Measurements from ENCODE around the gene DOLPP1.
"Not testable (repeated sequence)": the region's sequence is repeated elsewhere in the genome, so short reads cannot be mapped to it uniquely, and the experiment has no call there.

Gene DOLPP1

DNA sequence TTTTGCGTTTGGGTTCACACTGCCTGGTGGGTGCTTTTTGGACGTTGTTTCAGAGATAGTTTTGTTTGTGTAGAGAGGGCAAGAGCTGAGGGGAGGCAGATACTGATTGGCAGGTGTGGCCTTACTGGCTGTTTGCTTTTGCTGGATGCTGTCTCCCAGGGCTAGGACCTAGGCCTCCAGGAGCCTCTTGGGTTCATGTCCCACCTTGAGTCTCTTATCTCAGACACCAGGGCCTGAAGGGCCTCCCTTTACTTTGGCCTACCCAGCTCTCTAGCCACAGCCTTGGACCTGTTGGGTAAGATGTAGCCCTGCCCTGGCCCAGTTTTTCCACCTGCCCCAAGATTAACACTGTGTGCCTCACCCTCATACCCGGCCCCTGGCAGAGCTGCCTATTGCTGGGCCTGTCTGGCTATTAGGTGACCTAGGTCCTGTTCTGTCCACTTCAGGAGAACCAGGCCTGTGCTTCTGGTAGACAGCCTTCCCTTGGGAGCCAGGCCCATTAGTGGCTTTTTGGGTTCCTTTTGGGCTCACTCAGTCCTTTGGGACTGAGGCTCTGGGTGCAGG is 43.7 kb downstream of the DOLPP1 start:
- TF ChIP-seq, protein P1, sequence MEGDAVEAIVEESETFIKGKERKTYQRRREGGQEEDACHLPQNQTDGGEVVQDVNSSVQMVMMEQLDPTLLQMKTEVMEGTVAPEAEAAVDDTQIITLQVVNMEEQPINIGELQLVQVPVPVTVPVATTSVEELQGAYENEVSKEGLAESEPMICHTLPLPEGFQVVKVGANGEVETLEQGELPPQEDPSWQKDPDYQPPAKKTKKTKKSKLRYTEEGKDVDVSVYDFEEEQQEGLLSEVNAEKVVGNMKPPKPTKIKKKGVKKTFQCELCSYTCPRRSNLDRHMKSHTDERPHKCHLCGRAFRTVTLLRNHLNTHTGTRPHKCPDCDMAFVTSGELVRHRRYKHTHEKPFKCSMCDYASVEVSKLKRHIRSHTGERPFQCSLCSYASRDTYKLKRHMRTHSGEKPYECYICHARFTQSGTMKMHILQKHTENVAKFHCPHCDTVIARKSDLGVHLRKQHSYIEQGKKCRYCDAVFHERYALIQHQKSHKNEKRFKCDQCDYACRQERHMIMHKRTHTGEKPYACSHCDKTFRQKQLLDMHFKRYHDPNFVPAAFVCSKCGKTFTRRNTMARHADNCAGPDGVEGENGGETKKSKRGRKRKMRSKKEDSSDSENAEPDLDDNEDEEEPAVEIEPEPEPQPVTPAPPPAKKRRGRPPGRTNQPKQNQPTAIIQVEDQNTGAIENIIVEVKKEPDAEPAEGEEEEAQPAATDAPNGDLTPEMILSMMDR (IDR thresholded peaks at IDR 0.05; ENCODE audit: insufficient read depth, low read depth, low read length, missing control alignments): no peak
- no peak overlapping the region for H3K4me3 ChIP-seq (ENCODE audit: low read depth, low read length)
- DNase-seq (ENCODE audit: low read depth): no peak

DNA sequence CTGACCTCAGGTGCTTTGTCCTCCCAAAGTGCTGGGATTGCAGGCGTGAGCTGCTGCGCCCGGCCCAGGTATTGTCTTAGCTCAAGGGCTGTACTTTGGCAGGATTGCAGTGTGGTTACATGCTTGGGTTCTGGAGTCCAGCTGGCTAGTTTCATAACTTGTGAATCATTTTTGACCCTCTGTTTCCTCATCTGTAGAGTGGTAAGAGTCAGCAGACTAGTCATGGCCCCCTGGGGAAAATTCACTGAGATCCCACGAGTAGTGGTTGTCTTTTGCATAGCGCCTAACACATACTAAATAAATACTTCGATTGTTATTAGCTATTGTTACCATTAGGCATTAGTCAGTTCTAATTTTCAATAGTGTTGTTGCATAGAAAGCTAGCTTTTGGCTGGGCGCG is 44.6 kb downstream of the DOLPP1 start:
- TF ChIP-seq, protein P1 (IDR thresholded peaks at IDR 0.05; ENCODE audit: insufficient read depth, low read depth, low read length, missing control alignments): no peak
- DNase-seq (ENCODE audit: low read depth): peak; percentile 76
- H3K4me3 ChIP-seq (ENCODE audit: low read depth, low read length): no peak overlapping the region

DNA sequence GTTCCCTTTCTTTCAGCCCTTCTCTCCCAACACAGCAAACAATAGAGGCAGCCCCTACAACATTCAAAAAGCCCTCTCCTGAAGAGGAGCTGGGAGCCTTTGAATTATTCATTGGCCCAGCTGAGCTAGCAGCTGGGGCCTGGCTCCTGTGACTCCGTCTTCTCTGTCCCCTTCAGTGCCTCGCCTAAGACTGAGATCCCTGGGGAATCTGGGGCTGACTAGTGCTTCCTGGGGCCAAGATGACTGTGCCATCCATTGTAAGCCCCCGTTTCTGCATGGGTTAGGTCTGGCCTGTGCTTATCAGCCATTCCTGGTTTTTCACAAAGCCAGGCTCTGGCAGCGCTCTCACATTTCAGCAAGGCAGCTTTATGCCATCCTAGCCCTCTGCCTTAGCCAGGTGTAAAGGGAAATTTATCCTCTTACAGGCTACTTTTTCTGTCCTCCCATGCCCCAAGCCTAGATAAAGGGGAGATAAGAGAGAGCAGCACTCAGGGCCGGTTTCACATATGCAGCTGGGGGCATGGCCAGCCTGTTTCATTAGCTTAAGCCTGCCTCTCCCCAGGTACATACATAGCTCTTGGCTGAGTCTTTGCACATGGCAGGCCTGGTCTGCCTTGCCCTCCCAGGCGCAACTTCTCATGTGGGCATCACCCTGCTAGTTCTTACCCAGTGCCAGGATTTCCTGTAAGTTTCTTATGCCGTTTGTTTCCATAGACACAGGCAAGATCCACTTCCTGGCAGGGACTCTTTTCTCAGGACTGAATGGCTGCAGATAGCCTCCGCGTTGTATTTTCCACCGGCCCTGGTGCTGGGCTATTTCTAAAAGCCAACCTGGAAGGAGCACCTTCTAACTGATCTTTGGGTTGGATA is 46.1 kb downstream of the DOLPP1 start:
- DNase-seq (ENCODE audit: low read depth): no peak
- no peak overlapping the region for H3K4me3 ChIP-seq (ENCODE audit: low read depth, low read length)
- TF ChIP-seq, protein P1 (IDR thresholded peaks at IDR 0.05; ENCODE audit: insufficient read depth, low read depth, low read length, missing control alignments): no peak

DNA sequence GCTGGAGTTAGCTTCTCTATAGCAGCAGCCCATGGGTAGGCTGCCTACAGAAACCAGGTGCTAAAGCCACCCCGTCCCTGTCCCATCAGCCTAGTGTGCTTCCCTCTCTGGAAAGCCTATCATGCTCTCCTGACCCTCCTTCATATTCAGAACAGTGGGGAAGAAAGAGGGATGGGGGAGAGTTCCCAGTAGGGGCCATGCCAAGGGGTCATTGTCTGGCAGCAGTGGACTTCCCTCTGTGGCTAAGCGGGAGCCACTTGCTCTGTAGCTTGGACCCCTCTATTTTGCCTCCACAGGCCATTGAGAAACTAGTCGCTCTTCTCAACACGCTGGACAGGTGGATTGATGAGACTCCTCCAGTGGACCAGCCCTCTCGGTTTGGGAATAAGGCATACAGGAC is 47.8 kb downstream of the DOLPP1 start:
- no peak for DNase-seq (ENCODE audit: low read depth)
- TF ChIP-seq, protein P1 (IDR thresholded peaks at IDR 0.05; ENCODE audit: insufficient read depth, low read depth, low read length, missing control alignments): no peak
- H3K4me3 ChIP-seq (ENCODE audit: low read depth, low read length): no peak overlapping the region

DNA sequence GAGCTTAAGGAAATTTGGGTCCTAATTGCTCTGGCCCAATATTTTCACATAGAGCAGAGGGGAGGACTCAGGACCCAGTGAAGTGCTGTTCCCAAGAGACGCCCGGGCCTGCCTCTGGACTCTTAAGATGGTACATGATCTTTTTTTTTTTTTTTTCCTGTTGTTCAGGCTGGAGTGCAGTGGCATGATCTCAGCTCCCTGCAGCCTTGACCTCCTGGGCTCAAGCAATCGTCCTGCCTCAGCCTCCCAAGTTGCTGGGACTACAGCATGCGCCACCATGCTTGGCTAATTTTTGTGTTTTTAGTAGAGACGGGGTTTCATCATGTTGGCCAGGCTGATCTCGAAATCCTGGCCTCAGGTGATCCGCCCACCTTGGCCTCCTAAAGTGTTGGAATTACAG is 49.4 kb downstream of the DOLPP1 start:
- not testable (repeated sequence) for H3K4me3 ChIP-seq (ENCODE audit: low read depth, low read length); DNase-seq (ENCODE audit: low read depth)

DNA sequence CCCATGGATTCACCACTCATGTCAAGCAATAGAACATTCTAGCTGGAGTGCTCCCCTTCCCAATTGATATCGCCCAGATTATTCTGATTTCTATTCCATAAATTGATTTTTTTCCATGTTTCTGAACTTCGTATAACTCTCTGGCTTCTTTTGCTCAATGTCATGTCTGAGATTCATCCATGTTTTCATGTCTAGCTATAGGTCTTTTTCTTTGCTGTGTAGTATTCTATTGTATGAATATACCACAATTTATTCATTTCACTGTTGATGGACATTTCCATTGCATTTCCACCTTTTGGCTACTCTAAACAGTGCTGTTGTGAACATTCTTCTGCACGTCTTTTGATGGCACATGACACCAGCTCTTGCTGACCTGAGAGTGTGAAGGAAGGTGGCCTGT is 49.9 kb downstream of the DOLPP1 start:
- TF ChIP-seq, protein P1 (IDR thresholded peaks at IDR 0.05; ENCODE audit: insufficient read depth, low read depth, low read length, missing control alignments): no peak
- no peak overlapping the region for H3K4me3 ChIP-seq (ENCODE audit: low read depth, low read length)
- DNase-seq (ENCODE audit: low read depth): no peak

DNA sequence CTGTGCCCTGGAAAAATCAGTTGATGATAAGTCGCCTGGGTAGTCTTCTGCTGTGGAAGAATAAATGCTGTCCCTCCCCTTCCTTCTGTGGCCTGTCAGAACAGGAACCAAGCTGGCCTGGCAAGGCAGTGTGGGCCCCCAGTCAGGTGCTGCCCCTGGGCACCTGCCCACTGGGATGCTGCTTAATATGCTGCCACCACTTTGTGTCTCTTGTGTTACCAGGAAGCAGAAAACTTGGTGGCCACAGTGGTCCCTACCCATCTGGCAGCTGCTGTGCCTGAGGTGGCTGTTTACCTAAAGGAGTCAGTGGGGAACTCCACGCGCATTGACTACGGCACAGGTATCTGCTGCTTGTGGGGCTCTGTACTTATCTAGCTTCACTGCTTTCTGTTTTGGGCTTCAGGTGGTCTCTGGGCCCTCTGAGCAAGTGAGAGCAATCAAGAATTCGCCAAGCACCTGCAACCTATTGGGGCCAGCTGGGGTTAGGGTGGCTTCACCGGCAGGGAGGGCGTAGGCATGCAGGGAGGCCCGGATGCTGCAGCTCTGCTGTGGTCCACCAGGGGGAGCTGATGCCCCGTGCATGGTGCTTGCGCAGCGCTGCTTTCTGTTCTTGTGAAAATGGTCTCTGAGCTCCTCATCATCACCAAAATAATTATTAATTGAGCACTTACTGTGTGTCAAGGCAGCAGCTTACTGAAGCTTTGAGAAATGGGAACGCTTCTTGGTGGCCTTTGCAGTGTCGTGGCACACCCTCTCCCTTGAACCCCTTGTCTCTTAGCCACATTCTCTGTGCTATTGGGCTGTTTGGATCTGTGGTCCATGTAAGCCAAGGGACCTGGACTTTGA is 50.6 kb downstream of the DOLPP1 start:
- TF ChIP-seq, protein P1 (IDR thresholded peaks at IDR 0.05; ENCODE audit: insufficient read depth, low read depth, low read length, missing control alignments): peak; percentile 99
- peak; percentile 81 for DNase-seq (ENCODE audit: low read depth)

More for the DNA sequence above, 50.6 kb downstream of the DOLPP1 start:
- no peak overlapping the region for H3K4me3 ChIP-seq (ENCODE audit: low read depth, low read length)

All from GM12865 (cell line).